ENCODE data around the gene PHF20.
"Not testable (repeated sequence)": the region's sequence is repeated elsewhere in the genome, so short reads cannot be mapped to it uniquely, and the experiment has no call there.

PHF20 gene

GRCh38 chr20:35895516-35895915 lies 123.7 kb downstream of the PHF20 start:
- H3K9me3 ChIP-seq (ENCODE audit: control insufficient read depth in 1 of 2, low read length in 2 of 2); H3K4me1 ChIP-seq (ENCODE audit: control insufficient read depth in 1 of 2, insufficient read depth in 2 of 2, low read length in 2 of 2); H3K4me3 ChIP-seq (ENCODE audit: low read depth in 1 of 2, low read length in 2 of 2); H3K27me3 ChIP-seq (ENCODE audit: low read depth, low read length); H3K27ac ChIP-seq (ENCODE audit: low read length): not testable (repeated sequence)
- H3K36me3 ChIP-seq (ENCODE audit: control insufficient read depth in 1 of 2, insufficient read depth in 2 of 2, low read length in 2 of 2): peaks cover 0 to 12% of the 10 kb centered on the region in 2 donors

- Histone ChIP-seq H3K36me3 (ENCODE audit: control insufficient read depth in 1 of 2, insufficient read depth in 2 of 2, low read length in 2 of 2) (peaks cover 0 to 12% of the 10 kb centered on the region in 2 donors), H3K4me3 (ENCODE audit: low read depth in 1 of 2, low read length in 2 of 2) (no peak overlapping the region), H3K27me3 (ENCODE audit: low read depth, low read length) (no peaks in the 10 kb centered on the region), H3K9me3 (ENCODE audit: control insufficient read depth in 1 of 2, low read length in 2 of 2) (no peaks in the 10 kb centered on the region), H3K4me1 (ENCODE audit: control insufficient read depth in 1 of 2, insufficient read depth in 2 of 2, low read length in 2 of 2) (no peaks in the 10 kb centered on the region), H3K27ac (ENCODE audit: low read length) (no peak overlapping the region)
Observed at GRCh38 chr20:35899064-35899463, 127.2 kb downstream of the PHF20 start.

- H3K4me3 ChIP-seq (ENCODE audit: low read depth in 1 of 2, low read length in 2 of 2); H3K27ac ChIP-seq (ENCODE audit: low read length); H3K4me1 ChIP-seq (ENCODE audit: control insufficient read depth in 1 of 2, insufficient read depth in 2 of 2, low read length in 2 of 2); H3K27me3 ChIP-seq (ENCODE audit: low read depth, low read length); H3K9me3 ChIP-seq (ENCODE audit: control insufficient read depth in 1 of 2, low read length in 2 of 2): not testable (repeated sequence)
- H3K36me3 ChIP-seq (ENCODE audit: control insufficient read depth in 1 of 2, insufficient read depth in 2 of 2, low read length in 2 of 2): peaks cover 4 to 12% of the 10 kb centered on the region in 2 donors
Observed at GRCh38 chr20:35901230-35901629, 129.4 kb downstream of the PHF20 start.

GRCh38 chr20:35901678-35902544 lies 130.1 kb downstream of the PHF20 start:
- Histone ChIP-seq H3K4me1 (ENCODE audit: control insufficient read depth in 1 of 2, insufficient read depth in 2 of 2, low read length in 2 of 2) (no peaks in the 10 kb centered on the region), H3K27me3 (ENCODE audit: low read depth, low read length) (no peaks in the 10 kb centered on the region), H3K27ac (ENCODE audit: low read length) (no peak overlapping the region), H3K9me3 (ENCODE audit: control insufficient read depth in 1 of 2, low read length in 2 of 2) (no peaks in the 10 kb centered on the region), H3K4me3 (ENCODE audit: low read depth in 1 of 2, low read length in 2 of 2) (no peak overlapping the region), H3K36me3 (ENCODE audit: control insufficient read depth in 1 of 2, insufficient read depth in 2 of 2, low read length in 2 of 2) (peaks cover 4 to 12% of the 10 kb centered on the region in 2 donors)

- Histone ChIP-seq H3K4me1 (ENCODE audit: control insufficient read depth in 1 of 2, insufficient read depth in 2 of 2, low read length in 2 of 2) (no peaks in the 10 kb centered on the region), H3K27me3 (ENCODE audit: low read depth, low read length) (no peaks in the 10 kb centered on the region), H3K27ac (ENCODE audit: low read length) (no peak overlapping the region), H3K36me3 (ENCODE audit: control insufficient read depth in 1 of 2, insufficient read depth in 2 of 2, low read length in 2 of 2) (peaks cover 9 to 12% of the 10 kb centered on the region in 2 donors), H3K4me3 (ENCODE audit: low read depth in 1 of 2, low read length in 2 of 2) (no peak overlapping the region), H3K9me3 (ENCODE audit: control insufficient read depth in 1 of 2, low read length in 2 of 2) (no peaks in the 10 kb centered on the region)
Observed at GRCh38 chr20:35902545-35902941, 130.7 kb downstream of the PHF20 start.

- no peak overlapping the region for H3K27ac ChIP-seq (ENCODE audit: low read length)
- H3K9me3 ChIP-seq (ENCODE audit: control insufficient read depth in 1 of 2, low read length in 2 of 2): no peaks in the 10 kb centered on the region
- peaks cover 9 to 12% of the 10 kb centered on the region in 2 donors for H3K36me3 ChIP-seq (ENCODE audit: control insufficient read depth in 1 of 2, insufficient read depth in 2 of 2, low read length in 2 of 2)
- no peaks in the 10 kb centered on the region for H3K27me3 ChIP-seq (ENCODE audit: low read depth, low read length)
- no peak overlapping the region for H3K4me3 ChIP-seq (ENCODE audit: low read depth in 1 of 2, low read length in 2 of 2)
- H3K4me1 ChIP-seq (ENCODE audit: control insufficient read depth in 1 of 2, insufficient read depth in 2 of 2, low read length in 2 of 2): no peaks in the 10 kb centered on the region
Observed at GRCh38 chr20:35903843-35904242, 132.0 kb downstream of the PHF20 start.

GRCh38 chr20:35904982-35905663 lies 133.3 kb downstream of the PHF20 start:
- Histone ChIP-seq H3K36me3 (ENCODE audit: control insufficient read depth in 1 of 2, insufficient read depth in 2 of 2, low read length in 2 of 2) (peaks cover 3 to 9% of the 10 kb centered on the region in 2 donors), H3K4me1 (ENCODE audit: control insufficient read depth in 1 of 2, insufficient read depth in 2 of 2, low read length in 2 of 2) (no peaks in the 10 kb centered on the region), H3K4me3 (ENCODE audit: low read depth in 1 of 2, low read length in 2 of 2) (no peak overlapping the region), H3K27me3 (ENCODE audit: low read depth, low read length) (no peaks in the 10 kb centered on the region), H3K27ac (ENCODE audit: low read length) (no peak overlapping the region), H3K9me3 (ENCODE audit: control insufficient read depth in 1 of 2, low read length in 2 of 2) (no peaks in the 10 kb centered on the region)

GRCh38 chr20:35907017-35907701 lies 135.3 kb downstream of the PHF20 start:
- Histone ChIP-seq H3K27ac (ENCODE audit: low read length) (no peak overlapping the region), H3K27me3 (ENCODE audit: low read depth, low read length) (no peaks in the 10 kb centered on the region), H3K4me1 (ENCODE audit: control insufficient read depth in 1 of 2, insufficient read depth in 2 of 2, low read length in 2 of 2) (no peaks in the 10 kb centered on the region), H3K4me3 (ENCODE audit: low read depth in 1 of 2, low read length in 2 of 2) (no peak overlapping the region), H3K9me3 (ENCODE audit: control insufficient read depth in 1 of 2, low read length in 2 of 2) (no peaks in the 10 kb centered on the region), H3K36me3 (ENCODE audit: control insufficient read depth in 1 of 2, insufficient read depth in 2 of 2, low read length in 2 of 2) (peaks cover 0 to 15% of the 10 kb centered on the region in 2 donors)

GRCh38 chr20:35908007-35908406 lies 136.2 kb downstream of the PHF20 start:
- peaks cover 2 to 17% of the 10 kb centered on the region in 2 donors for H3K36me3 ChIP-seq (ENCODE audit: control insufficient read depth in 1 of 2, insufficient read depth in 2 of 2, low read length in 2 of 2)
- H3K27ac ChIP-seq (ENCODE audit: low read length): no peak overlapping the region

GRCh38 chr20:35909176-35909575 lies 137.4 kb downstream of the PHF20 start:
- H3K9me3 ChIP-seq (ENCODE audit: control insufficient read depth in 1 of 2, low read length in 2 of 2): no peaks in the 10 kb centered on the region
- H3K36me3 ChIP-seq (ENCODE audit: control insufficient read depth in 1 of 2, insufficient read depth in 2 of 2, low read length in 2 of 2): peaks cover 14 to 29% of the 10 kb centered on the region in 2 donors

More at GRCh38 chr20:35908007-35908406, 136.2 kb downstream of the PHF20 start:
- Histone ChIP-seq H3K4me1 (ENCODE audit: control insufficient read depth in 1 of 2, insufficient read depth in 2 of 2, low read length in 2 of 2) (no peaks in the 10 kb centered on the region), H3K27me3 (ENCODE audit: low read depth, low read length) (no peaks in the 10 kb centered on the region), H3K9me3 (ENCODE audit: control insufficient read depth in 1 of 2, low read length in 2 of 2) (no peaks in the 10 kb centered on the region), H3K4me3 (ENCODE audit: low read depth in 1 of 2, low read length in 2 of 2) (no peak overlapping the region)

GRCh38 chr20:35909796-35910195 lies 138.0 kb downstream of the PHF20 start:
- Histone ChIP-seq H3K27ac (ENCODE audit: low read length) (no peak overlapping the region), H3K27me3 (ENCODE audit: low read depth, low read length) (no peaks in the 10 kb centered on the region), H3K9me3 (ENCODE audit: control insufficient read depth in 1 of 2, low read length in 2 of 2) (no peaks in the 10 kb centered on the region), H3K4me1 (ENCODE audit: control insufficient read depth in 1 of 2, insufficient read depth in 2 of 2, low read length in 2 of 2) (no peaks in the 10 kb centered on the region), H3K36me3 (ENCODE audit: control insufficient read depth in 1 of 2, insufficient read depth in 2 of 2, low read length in 2 of 2) (peaks cover 19 to 30% of the 10 kb centered on the region in 2 donors), H3K4me3 (ENCODE audit: low read depth in 1 of 2, low read length in 2 of 2) (no peak overlapping the region)

More at GRCh38 chr20:35909176-35909575, 137.4 kb downstream of the PHF20 start:
- Histone ChIP-seq H3K27me3 (ENCODE audit: low read depth, low read length) (no peaks in the 10 kb centered on the region), H3K27ac (ENCODE audit: low read length) (no peak overlapping the region), H3K4me1 (ENCODE audit: control insufficient read depth in 1 of 2, insufficient read depth in 2 of 2, low read length in 2 of 2) (no peaks in the 10 kb centered on the region), H3K4me3 (ENCODE audit: low read depth in 1 of 2, low read length in 2 of 2) (no peak overlapping the region)
